ENCODE results near the gene RRAGB.

DNA sequence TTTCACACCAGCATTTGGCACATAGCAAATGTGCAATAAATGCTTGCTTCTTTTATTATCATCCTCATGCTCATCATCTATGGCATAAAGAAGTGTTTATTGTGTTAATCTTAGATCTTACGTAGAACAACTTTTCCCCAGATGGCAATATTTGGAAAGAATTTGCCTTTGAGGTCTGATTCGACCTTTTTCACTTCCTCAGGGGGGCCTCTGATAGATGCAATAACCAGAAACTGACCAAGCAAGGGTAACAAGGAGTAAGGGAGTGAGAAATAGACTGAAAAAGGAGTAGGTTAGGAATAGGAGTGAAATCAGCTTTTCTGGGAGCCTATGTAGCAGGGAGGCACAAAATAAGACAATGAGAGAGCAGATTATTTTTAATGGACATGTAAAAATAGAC is 70.2 kb downstream of the RRAGB start:
- TF ChIP-seq CTCF (IDR thresholded peaks at IDR 0.05) (no peak), POLR2A (IDR thresholded peaks at IDR 0.05) (no peak)

Measured in lower leg skin (tissue), 3 donors.